ENCODE measurements around the gene SYT2.

- TF ChIP-seq CTCF (IDR thresholded peaks at IDR 0.05) (no peak), POLR2A (IDR thresholded peaks at IDR 0.05) (no peak)
Observed at GRCh38 chr1:202585590-202585933, 124.7 kb downstream of the SYT2 start.

All from Peyer's patch (tissue), 4 donors.